Adrenal gland (tissue), 12 donors: ENCODE results near the gene CLDN8. TPM values are rescaled to one million over a fixed set of nuclear protein-coding genes. Genes with fewer than 3 reads are reported as not detected.

Source experiments
- DNase-seq, 7 donors: peaks; one replicate each; pipeline ENCODE4 v3.0.0-alpha.2; 2019 to 2020
- H3K27ac ChIP-seq, 5 donors: fragments of 200-600 bp; sonication (generic) in 4 of 5; 1 replicate in 3 of 5; 2 replicates in 2 of 5; pipeline versions ENCODE4 v1.5.1 to v1.8.0; 2016 to 2020; ENCODE audit warnings: mild to moderate bottlenecking in 1 of 5
- H3K27me3 ChIP-seq: fragments of 200-600 bp; 2 replicates; pipeline ENCODE4 v1.8.0; 2021
- H3K36me3 ChIP-seq, 2 donors: fragments of 200-600 bp; replicated peaks in 1 of 2; 1 replicate in 1 of 2; 2 replicates in 1 of 2; pipeline versions ENCODE4 v1.5.1 to v1.8.0; 2018 to 2022
- H3K4me1 ChIP-seq, 2 donors: fragments of 200-600 bp; replicated peaks in 1 of 2; 1 replicate in 1 of 2; 2 replicates in 1 of 2; pipeline versions ENCODE4 v1.5.1 to v1.8.0; 2018 to 2021
- H3K4me3 ChIP-seq, 4 donors: fragments of 200-600 bp; sonication (generic) in 3 of 4; one replicate each; pipeline ENCODE4 v1.5.1; 2016 to 2018
- H3K9me3 ChIP-seq, 3 donors: fragments of 200-600 bp; sonication (generic) in 1 of 3; replicated peaks in 1 of 3; 1 replicate in 2 of 3; 2 replicates in 1 of 3; pipeline versions ENCODE4 v1.5.1 to v1.8.0; 2016 to 2021
- POLR2A ChIP-seq, 2 donors: fragments of 450-650 bp; IDR thresholded peaks; one replicate each; pipeline ENCODE4 v1.6.1; 2017; ENCODE audit warnings: antibody characterized with exemption in 2 of 2, mild to moderate bottlenecking in 2 of 2, moderate library complexity in 1 of 2
- WGBS, 4 donors: extraction: QIAGEN DNeasy Blood & Tissue Kit in 2 of 4; methylation state at CpG; one replicate each; pipeline versions ENCODE4 v1.1.5 to v1.1.7; 2013 to 2017; 5-methylcytosine and 5-hydroxymethylcytosine counted together
- intact Hi-C, 2 donors: fragments of 100-400 bp; cut with DNase I; formaldehyde crosslinking; loops; one replicate each; pipeline versions ENCODE4 v1.14.1 to v1.15.0; 2022 to 2023
- polyA plus RNA-seq, 3 donors: library from polyadenylated mRNA; stranded (reverse); fragments of 200-250 nt in 2 of 3; fragments of 350-450 nt in 1 of 3; fragmentation: Illumina TruSeq in 1 of 3; extraction: RNeasy Lipid Tissue Mini Kit (QIAGEN cat#74804) in 1 of 3; gene quantifications; one replicate each; pipeline ENCODE4 v1.2.3, GENCODE V29; 2013 to 2014
- total RNA-seq, 9 donors: library from RNA; depleted of rRNA in 4 of 9; stranded (reverse); fragments of >200 nt in 4 of 9; fragments of 120-200 nt in 1 of 9; fragmentation: NEBNext Ultra II Directional in 1 of 9; extraction: Animal tissue kit (Norgen Biotek cat#: 25700) in 1 of 9; gene quantifications; one replicate each; pipeline versions ENCODE4 v1.1.0 to v1.2.4, GENCODE V29; 2013 to 2023
- TF ChIP-seq, protein P1 (sequence below), 6 experiments: fragments of 450-650 bp in 4 of 6; fragments of 200-600 bp in 2 of 6; sonication (generic) in 1 of 6; IDR thresholded peaks; 1 replicate in 5 of 6; 2 replicates in 1 of 6; pipeline versions ENCODE4 v1.5.1 to v1.8.0; 2016 to 2021; ENCODE audit warnings: antibody characterized with exemption in 6 of 6, mild to moderate bottlenecking in 2 of 6, moderate library complexity in 1 of 6
- donor health status: healthy with polysubstance abuse.
- donor health status: Bipolar disorder and iron deficiency.
- donor health status: DM: yes; HTN: yes; CAD: no.
- donor health status: DM: no; HTN: no; CAD: no.
- donor health status: DM: no; HTN: no; CAD: no.
- donor health status: DM: yes; HTN: yes; CAD: no.

CLDN8 gene
- total and polyA plus RNA-seq, 12 donors: 0.14 TPM; not detected in 11

DNA sequence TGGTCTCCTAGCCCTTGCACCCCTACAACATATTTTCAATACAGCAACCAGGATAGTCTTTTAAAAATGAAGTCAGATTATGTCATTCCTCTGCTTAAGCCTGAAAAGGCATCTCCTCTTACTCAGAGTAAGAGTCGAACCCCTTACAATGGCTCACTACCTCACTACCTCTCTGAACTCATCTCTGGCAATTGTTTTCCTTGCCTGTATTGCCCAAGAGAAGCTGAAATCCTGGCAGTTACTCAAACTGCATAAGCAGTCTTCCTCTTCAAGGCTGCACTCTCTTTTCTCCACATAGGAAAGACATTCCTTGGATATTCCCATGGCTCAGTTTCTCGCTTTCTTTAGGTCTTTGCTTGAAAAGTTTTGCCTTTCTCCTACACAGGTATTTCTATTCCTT, 22.7 kb downstream of the CLDN8 start:
- 86 to 93% (median 89%) methylated on average over 2 of the region's 2 CpGs for WGBS, 4 donors
- Histone ChIP-seq H3K36me3 (no peaks in the 10 kb centered on the region), H3K27me3 (peaks cover 4% of the 10 kb centered on the region), H3K9me3 (no peaks in the 10 kb centered on the region), H3K4me3 (no peak overlapping the region), H3K4me1 (no peaks in the 10 kb centered on the region), H3K27ac (no peak overlapping the region)
- no peak for DNase-seq
- no peak for TF ChIP-seq POLR2A (IDR thresholded peaks at IDR 0.05)
- TF ChIP-seq, protein P1, sequence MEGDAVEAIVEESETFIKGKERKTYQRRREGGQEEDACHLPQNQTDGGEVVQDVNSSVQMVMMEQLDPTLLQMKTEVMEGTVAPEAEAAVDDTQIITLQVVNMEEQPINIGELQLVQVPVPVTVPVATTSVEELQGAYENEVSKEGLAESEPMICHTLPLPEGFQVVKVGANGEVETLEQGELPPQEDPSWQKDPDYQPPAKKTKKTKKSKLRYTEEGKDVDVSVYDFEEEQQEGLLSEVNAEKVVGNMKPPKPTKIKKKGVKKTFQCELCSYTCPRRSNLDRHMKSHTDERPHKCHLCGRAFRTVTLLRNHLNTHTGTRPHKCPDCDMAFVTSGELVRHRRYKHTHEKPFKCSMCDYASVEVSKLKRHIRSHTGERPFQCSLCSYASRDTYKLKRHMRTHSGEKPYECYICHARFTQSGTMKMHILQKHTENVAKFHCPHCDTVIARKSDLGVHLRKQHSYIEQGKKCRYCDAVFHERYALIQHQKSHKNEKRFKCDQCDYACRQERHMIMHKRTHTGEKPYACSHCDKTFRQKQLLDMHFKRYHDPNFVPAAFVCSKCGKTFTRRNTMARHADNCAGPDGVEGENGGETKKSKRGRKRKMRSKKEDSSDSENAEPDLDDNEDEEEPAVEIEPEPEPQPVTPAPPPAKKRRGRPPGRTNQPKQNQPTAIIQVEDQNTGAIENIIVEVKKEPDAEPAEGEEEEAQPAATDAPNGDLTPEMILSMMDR (IDR thresholded peaks at IDR 0.05): no peak
- intact Hi-C loops: no loop called here

DNA sequence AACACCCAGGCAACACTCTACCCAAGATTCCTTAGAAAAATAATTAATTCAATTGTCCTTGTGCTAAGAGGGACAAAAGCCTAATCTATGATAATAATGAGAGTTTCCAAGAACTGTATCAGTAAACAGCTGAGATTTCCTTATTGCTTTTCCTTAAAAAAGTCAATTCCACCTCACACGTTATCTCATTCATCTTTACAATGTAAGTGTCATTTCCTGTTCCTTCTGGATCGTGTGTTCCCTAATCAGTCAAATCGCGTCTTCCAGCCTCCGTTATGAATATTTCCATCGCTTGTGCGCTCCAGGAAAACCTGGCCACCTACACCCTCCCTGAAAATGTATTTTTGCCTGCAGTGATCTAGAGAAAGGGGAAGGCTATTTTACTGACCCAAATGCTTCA, 25.3 kb downstream of the CLDN8 start:
- WGBS, 4 donors: 79 to 86% (median 82%) methylated on average over 7 of the region's 7 CpGs
- Histone ChIP-seq H3K4me1 (no peaks in the 10 kb centered on the region), H3K9me3 (no peaks in the 10 kb centered on the region), H3K27me3 (peaks cover under 1% of the 10 kb centered on the region), H3K36me3 (no peaks in the 10 kb centered on the region), H3K27ac (no peak overlapping the region), H3K4me3 (no peak overlapping the region)
- intact Hi-C loops: no loop called here
- TF ChIP-seq POLR2A (IDR thresholded peaks at IDR 0.05): no peak
- TF ChIP-seq, protein P1 (IDR thresholded peaks at IDR 0.05): no peak
- no peak for DNase-seq

DNA sequence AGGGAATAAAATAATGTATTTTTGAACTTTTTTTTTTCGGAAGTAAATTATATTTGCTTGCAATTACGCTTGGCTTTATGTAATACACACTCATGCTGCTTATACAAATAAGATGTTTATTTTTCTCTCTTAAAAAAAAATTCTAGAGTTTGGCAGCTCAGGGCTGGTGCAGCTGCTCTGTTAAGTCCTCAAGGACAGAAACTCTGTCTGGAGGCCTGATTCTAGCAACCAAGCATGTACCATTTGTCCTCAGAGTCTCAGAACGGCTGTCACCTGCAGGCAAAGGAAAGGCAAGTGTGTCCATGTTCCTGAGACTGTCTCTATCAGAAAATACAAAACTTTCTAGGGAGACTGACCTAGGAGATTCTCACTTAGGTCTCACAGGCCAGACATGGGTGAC, 26.1 kb downstream of the CLDN8 start:
- H3K4me1 ChIP-seq: no peaks in the 10 kb centered on the region
- H3K9me3 ChIP-seq: no peaks in the 10 kb centered on the region
- no peak overlapping the region for H3K27ac ChIP-seq
- H3K27me3 ChIP-seq: no peaks in the 10 kb centered on the region
- no peak overlapping the region for H3K4me3 ChIP-seq
- DNase-seq: no peak
- WGBS, 4 donors: 60 to 75% (median 65%) methylated on average over 3 of the region's 3 CpGs
- intact Hi-C loops: no loop called here
- no peaks in the 10 kb centered on the region for H3K36me3 ChIP-seq
- TF ChIP-seq, protein P1 (IDR thresholded peaks at IDR 0.05): no peak
- no peak for TF ChIP-seq POLR2A (IDR thresholded peaks at IDR 0.05)

DNA sequence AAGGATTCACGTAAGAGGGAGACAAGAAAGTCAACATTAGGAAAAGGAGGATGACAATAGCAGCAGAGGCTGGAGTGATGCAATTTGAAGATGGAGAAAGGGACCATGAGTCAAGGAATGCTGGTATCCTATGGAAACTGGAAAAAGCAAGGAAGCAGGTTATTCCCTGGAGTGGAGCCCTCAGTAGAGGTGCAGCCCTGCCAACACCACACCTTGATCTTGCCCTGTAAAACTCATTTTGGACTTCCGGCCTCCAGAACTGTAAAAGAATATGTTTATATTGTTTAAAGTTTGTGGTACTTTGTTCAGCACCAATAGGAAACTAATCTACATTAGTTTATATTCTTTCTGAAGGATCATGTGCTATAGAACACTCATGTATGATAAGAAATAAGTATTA, 29.7 kb downstream of the CLDN8 start:
- H3K27ac ChIP-seq: no peak overlapping the region
- 82 to 89% (median 84%) methylated on average over 2 of the region's 2 CpGs for WGBS, 4 donors
- intact Hi-C loops: no loop called here
- no peaks in the 10 kb centered on the region for H3K27me3 ChIP-seq
- TF ChIP-seq POLR2A (IDR thresholded peaks at IDR 0.05): no peak
- TF ChIP-seq, protein P1 (IDR thresholded peaks at IDR 0.05): no peak
- no peak overlapping the region for H3K4me3 ChIP-seq
- no peak for DNase-seq
- no peaks in the 10 kb centered on the region for H3K36me3 ChIP-seq
- H3K9me3 ChIP-seq: no peaks in the 10 kb centered on the region
- H3K4me1 ChIP-seq: no peaks in the 10 kb centered on the region
